Hypothalamus (tissue), 51 donors: ENCODE data around the gene P3H3.

Experiments
- DNase-seq, 51 donors: peaks; one replicate each; lab custom pipeline; 2025; lab: John Stamatoyannopoulos, UW

Gene P3H3

DNA sequence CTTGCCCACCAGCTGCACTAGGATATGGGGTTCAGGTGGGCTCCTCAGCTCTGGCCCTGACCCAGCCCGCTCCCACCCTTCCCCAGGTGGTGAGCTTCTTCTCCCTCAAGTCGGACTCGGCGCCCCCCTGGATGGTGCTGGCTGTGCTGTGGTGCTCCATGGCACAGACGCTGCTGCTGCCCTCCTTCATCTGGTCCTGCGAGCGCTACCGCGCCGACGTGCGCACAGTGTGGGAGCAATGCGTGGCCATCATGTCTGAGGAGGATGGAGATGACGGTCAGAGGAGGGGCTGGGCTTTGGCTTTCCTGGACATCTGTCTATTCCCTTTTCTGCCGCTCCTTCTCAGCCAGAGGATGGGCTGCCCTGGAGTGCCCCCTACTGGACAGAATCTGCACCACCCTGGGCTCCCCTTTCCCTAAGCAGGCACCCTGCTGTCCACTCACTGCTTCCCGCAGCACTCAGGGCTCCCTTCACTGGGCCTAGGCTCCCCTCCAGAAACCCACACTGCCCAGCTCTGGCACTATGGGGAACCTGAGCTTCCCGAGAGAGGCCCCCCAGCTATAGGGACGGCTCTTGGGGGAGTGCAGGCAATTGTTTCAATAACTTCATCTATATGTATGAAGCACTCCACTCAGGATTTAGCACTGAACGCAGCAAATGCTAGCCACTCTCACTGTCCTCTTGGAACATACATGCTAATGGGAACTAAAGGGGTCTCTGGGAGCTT is 2.6 kb upstream of the P3H3 start:
- peak in 48 of 51 donors; percentile 27 to 87 (median 70) for DNase-seq

DNA sequence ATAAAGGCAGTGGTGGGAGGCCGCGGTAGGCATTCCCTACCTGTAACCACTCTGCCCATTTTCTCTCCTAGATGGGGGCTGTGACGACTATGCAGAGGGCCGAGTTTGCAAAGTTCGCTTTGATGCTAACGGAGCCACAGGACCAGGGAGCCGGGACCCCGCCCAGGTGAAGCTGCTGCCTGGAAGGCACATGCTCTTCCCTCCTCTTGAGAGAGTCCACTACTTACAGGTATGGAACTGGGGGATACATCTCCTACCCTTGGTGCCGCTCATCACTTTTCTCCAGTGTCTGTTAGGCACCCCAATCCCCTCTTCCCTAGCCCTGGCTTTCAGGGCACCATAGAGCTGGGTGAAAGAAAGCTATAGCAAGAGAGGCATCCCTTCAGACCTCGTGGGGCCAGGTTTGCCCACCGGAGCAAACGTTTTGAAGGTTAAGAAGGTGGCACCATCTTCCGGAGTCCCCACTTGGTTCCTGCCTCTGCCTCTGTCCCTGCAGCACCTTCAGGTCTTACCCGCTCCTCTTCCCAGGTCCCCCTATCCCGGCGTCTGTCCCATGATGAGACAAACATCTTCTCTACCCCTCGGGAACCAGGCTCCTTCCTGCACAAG is 2.0 kb upstream of the P3H3 start:
- no peak for DNase-seq

DNA sequence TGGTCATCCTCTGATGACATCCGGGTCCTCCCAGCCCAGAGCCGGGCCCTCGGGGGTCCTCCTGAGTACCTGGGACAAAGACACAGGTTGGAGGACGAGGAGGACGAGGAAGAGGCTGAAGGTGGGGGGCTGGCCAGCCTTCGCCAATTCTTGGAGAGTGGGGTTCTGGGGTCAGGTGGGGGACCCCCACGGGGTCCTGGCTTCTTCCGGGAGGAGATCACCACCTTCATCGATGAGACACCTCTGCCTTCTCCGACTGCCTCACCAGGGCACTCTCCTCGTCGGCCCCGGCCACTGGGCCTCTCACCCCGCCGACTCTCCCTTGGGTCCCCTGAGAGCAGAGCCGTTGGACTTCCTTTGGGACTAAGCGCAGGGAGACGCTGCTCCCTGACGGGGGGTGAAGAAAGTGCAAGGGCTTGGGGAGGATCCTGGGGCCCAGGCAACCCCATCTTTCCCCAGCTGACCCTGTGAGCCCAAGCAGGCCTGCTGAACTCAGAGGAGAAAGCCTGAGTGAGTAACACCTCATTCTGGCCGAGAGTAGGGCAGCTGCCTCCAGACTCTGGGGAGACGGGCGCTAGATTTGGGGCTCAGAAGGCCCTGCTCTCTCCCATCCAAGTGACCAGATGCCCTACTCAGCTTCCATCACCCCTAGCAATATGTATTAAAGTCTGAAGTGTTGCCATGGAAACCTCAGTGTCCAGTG is 1.3 kb upstream of the P3H3 start:
- DNase-seq, result no peak

DNA sequence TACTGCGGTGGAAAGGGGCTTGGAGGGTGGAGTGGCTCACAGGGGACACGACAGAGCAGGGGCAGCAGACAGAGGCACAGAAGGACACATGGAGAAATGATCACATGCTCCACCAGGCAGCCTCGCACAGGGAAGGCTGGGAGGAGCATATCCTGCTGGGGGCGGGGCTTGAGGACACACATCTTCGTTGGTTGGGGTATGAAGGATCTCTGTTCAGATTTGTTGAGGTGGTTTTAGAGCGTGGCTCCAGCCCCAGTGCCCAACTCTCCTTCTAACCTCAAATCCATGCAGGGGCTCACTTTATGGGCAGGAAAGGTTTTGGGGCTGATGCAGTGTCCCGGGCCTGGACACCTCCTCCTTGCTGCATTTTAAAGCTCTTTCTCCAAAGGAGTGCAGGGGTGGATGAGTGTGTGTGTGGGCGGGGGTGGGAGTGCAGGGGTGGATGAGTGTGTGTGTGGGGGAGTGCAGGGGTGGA is 733 bp upstream of the P3H3 start:
- peak in 36 of 51 donors; percentile 20 to 82 (median 62) for DNase-seq

DNA sequence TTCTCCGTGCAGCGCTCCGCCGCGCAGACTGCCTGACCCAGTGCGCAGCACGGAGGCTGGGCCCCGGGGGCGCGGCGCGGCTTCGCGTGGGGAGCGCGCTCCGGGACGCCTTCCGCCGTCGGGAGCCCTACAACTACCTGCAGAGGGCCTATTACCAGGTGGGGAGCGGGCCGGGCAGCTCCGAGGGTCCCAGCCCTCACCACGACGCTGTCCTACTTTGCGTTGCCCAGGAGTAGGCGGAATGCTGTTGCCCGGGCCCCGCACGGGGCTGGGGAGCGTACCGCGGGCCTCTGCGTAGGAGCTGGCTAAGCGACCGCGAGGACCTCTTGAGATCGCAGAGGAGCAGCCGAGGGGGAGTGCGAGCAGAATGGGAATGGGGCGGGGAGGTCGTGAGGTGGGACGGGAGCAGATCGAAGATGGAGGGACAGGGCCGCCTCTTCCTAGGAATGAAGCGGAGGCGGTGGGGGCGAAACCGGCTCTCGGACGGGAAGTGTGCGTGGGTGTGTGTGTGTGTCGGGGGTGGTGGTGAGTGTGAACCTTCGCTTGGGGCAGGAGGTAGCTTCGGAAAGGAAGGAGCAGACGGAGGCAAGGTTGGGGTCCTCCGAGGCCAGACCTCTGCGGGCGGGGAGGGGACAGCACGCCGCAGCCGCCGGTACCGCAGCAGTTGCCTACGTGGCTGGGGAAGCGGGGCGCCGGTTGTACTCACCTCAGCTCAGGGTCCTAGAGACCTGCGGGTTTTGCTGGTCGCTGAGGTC is 751 bp downstream of the P3H3 start:
- DNase-seq, result peak in 22 of 51 donors; percentile 8 to 69 (median 40)

DNA sequence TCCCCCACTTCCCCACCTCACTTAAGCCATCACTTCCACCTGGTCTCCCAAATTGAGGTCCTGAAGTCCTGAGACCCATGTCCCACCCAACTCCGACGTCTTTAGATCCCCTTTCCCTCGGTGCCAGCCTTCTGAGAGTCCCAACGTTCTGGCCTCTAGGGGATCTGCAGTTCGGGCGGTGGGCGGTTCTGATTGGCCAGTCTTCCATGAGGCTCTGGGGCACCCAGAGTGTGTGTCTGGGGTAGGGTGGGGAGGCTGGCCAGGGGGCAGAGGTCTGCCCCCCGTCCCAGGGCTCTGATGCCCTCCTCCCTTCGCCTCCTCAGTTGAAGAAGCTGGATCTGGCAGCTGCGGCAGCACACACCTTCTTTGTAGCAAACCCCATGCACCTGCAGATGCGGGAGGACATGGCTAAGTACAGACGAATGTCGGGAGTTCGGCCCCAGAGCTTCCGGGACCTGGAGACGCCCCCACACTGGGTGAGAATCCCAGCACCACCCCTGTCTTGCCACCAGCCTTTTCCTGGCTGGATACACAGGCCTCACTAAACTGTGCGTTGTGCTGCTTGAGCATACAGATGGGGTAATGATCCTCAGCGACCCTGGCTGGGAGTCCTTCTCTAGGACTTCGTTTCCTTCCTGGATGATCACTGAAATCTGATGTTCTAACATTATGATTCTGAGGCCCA is 1.5 kb downstream of the P3H3 start:
- peak in 5 of 51 donors; percentile 24 to 69 (median 61) for DNase-seq

DNA sequence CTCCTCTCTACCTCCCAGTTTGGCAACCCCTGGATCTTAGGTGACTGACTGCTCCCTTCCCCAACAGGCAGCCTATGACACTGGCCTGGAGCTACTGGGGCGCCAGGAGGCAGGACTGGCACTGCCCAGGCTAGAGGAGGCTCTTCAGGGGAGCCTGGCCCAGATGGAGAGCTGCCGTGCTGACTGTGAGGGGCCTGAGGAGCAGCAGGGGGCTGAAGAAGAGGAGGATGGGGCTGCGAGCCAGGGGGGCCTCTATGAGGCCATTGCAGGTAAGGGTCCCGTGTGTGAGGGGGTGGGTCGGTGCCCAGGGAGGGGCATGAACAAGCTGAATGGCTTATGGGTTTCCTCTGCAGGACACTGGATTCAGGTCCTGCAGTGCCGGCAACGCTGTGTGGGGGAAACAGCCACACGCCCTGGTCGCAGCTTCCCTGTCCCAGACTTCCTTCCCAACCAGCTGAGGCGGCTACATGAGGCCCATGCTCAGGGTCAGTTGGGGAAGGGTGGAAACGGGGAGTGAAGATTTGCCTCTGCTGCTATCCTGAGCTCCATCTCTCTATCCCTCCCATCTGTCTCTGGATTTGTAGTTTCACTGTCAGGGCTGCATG is 2.2 kb downstream of the P3H3 start:
- DNase-seq, result no peak

DNA sequence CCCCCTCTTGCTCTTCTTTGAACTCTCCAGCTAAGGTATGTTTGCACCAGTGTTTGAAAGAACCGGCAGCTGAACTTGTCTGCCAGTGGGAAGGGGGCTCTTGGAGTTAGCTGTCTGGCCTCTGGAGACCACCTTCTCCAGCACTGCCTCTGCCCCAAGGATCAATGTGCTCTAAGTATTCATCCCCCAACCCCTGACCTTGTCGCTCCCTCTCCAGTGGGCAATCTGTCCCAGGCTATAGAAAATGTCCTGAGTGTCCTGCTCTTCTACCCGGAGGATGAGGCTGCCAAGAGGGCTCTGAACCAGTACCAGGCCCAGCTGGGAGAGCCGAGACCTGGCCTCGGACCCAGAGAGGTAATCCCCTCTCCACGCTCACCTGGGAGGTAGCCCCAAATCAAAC is 2.8 kb downstream of the P3H3 start:
- no peak for DNase-seq

DNA sequence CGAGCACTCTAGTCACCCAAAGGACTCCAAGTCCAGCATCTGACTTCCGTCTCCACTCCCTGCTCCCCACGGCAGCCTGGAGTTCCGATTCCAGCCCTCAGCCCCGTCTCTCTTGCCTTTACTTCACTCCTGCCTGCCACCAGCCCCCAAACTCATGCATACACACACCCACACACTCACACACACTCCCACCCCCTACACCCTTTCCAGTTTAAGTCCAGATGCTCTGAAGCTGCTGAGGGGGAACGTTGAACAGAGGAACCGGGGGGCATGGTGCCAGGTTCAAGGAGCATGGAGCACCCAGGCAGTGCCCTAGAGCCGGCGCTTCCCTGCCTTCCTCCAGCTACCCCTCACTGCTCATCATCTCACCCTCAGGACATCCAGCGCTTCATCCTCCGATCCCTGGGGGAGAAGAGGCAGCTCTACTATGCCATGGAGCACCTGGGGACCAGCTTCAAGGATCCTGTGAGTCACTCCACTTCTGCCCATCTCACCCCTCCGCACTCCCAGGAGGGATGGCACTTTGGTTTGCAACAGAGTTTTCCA is 3.3 kb downstream of the P3H3 start:
- DNase-seq, result no peak

DNA sequence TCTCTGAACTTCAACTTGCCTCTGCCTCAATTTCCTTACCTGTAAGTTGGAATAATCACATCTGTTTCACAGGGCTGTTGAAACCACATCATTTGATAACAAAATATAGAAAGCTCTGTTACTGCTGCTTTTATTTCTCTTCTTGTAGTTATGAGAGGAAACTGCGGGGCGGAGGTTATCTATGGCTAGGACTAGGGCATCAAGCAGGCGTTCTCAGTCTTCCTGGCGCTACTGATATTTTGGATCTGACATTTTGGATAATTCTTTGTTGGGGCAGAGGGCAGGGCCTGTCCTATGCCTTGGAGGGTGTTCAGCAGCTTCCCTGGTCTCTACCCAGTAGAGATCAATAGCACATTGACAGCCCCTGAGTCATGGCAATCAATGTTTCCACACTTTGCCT is 3.9 kb downstream of the P3H3 start:
- DNase-seq, result no peak

DNA sequence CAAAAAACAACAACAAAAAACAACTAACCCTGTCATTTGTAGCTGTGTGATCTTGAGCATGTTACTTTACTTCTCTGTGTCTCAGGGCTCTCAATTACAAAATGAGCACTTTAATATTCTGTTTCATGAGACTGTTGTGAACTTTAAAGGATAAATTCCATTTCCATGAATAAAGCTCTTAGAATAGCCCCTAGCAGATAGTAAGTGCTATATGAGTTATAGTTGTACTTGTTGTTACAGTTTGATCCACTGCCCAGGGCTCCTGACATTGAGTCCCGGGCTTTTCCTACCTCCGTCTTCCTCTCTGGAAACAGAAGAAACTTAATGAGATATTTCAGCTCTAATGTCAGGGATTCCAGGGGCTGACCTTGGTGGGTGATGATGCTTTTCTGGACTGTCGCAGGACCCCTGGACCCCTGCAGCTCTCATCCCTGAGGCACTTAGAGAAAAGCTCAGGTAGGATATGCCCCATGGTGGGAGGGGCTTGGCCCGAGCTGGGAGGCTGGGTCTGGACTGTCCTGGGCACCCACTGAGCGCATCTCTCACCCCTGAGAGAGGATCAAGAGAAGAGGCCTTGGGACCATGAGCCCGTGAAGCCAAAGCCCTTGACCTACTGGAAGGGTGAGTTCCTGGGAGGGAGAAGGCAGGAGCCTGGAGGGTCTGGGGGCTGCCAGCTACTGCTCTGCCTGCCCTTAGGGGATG is 5.1 kb downstream of the P3H3 start:
- DNase-seq, result no peak

DNA sequence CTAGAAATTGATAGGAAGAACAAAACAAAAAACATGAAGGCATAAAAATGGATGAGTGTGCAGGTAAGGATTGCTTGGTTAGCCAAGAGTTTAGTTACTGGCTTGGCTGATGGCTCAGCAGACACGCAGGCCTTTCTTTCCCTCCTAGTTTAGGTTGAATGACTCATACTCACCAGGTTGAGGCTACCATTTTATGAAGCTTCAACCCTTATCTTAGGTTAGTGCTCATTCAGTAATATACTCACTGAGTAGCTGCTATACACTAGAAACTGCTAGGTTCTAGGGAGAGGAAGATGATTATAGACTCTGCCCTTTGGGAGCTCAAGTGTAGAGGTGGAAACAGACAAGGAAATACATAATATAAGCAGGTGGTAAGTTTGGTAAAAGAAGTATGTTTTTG is 6.0 kb downstream of the P3H3 start:
- no peak for DNase-seq

DNA sequence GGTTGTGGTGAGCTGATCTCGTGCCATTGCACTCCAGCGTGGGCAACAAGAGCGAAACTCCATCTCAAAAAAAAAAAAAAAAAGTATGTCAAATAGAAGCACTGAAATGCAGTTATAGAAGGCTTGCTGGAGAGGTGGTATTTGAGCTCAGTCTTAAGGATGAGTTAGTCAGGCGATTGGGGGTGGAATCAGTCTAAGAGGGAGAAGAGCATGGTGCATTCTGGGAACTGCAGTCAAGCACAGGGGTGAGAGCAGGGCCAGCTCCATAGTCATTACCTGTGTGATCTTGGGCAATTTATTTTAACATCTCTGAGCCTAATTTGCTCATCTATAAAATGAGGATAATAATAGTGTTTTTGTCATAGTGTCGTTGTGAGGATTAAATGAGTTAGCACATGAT is 6.7 kb downstream of the P3H3 start:
- peak in 2 of 51 donors; percentile 6 to 15 for DNase-seq

DNA sequence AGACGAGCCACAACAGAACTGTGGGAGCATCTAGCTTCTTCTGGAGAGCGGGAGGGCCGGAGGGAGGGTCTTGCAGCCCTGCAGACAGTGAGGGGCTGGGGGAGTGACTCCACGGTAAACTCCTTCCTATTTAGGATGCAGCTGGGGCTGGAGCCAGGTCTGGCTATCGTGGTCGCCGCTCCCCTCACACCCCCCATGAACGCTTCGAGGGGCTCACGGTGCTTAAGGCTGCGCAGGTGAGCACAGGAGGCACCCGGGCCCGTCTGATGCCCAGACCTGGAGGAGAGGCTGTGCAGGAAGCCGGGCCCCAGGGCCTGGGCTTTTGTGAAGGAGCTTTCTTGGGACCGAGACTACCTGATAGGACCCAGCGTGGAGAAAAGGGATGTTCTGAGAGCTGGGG is 8.6 kb downstream of the P3H3 start:
- DNase-seq, result no peak

DNA sequence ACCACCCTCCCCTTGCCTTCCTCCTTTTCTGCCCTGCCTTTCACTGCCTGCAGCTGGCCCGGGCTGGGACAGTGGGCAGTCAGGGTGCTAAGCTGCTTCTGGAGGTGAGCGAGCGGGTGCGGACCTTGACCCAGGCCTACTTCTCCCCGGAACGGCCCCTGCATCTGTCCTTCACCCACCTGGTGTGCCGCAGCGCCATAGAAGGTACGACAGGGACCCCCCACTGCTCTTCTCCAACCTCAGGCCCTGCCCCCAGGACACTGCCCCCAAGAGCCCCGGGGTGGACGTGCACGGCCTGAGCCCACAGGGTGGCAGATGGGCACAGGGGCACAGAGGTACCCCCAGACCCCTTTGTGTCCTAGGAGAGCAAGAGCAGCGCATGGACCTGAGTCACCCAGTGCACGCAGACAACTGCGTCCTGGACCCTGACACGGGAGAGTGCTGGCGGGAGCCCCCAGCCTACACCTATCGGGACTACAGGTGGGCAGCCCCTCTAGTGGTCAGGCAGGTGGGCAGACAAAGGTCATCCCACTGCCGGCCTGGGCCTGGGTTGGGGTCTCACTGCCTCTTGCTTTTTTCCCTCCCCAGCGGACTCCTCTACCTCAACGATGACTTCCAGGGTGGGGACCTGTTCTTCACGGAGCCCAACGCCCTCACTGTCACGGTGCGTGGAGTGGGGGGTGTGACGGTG is 9.3 kb downstream of the P3H3 start:
- no peak for DNase-seq

DNA sequence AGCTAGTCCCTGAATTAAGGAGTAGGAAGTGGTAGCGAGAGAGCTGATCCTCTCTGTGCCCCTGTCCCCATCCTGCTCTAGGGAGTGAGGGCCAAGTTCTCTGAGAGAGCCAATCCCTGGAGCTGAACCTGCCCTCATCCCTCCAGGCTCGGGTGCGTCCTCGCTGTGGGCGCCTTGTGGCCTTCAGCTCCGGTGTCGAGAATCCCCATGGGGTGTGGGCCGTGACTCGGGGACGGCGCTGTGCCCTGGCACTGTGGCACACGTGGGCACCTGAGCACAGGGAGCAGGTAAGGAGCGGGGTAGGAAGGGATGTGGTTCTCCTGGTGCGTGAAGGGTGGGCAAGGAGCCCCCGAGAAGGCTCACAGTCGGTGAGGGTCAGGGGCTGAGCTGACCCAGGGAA is 10.6 kb downstream of the P3H3 start:
- DNase-seq, result no peak

DNA sequence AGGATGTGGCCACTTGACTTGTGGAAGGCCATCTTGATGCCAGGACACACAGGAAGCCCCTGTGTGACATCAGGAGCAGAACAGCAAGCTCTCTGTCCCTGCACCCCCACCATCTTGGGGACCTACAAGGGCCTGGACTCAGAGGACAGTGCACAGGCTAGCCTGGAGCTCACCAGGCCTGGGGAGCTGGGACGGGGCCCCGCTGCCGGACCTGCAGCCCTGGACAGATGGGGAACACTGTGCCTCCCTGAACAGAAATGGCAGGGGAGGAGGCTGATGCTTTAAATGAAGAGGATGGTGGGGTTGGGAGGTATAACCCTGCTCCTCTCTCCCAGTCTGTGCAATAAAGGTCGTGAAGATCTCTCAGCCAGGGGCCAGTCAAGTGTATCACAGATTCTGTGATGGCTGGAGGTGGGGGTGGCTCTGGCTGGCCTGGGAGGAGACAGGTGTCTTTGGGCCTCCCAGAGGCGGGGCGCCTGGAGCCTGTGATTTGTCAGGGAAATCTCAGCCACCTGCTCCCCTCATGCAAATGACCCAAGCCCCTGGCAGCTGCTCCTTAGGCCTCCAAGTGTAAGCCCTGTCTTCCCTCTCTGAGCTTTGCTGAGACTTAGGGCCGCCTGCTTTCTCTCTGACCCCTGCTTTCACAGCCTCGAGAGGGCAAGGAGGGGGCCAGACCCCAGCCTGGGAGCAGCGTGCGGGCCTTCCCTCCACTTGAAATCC is 11.4 kb downstream of the P3H3 start:
- DNase-seq, result no peak

DNA sequence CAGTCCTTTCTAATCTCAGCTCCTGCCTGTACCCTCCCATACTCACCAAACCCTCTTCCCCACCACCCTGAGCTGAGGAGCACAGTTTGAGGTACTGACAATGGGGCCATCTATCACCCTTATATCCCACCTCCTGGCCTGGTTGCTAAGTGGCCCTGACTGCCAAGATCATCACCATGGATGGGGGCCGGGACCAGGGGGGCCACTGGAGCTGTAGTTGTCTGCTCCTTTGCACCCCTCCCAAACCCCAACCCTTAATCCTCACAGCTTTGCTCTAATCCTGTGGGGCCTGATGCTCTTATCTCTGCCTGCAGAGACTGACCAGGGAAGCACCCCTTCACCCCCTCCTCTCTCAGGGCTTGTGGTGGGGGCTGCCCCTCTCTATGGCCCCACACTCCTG is 12.1 kb downstream of the P3H3 start:
- no peak for DNase-seq
